Central memory CD8-positive, alpha-beta T cell (primary cell): ENCODE results near the gene LIPC.

Experiments
- ATAC-seq: fragments of 150-1000 bp; cut with Tn5 transposase; replicated peaks from 2 replicates; pipeline ENCODE4 v1.10.0; 2022; ENCODE audit warnings: mild to moderate bottlenecking, moderate FRiP score, moderate number of reproducible peaks; ENCODE audit not compliant: poor library complexity, severe bottlenecking; ENCODE audit errors: extremely low read depth
- DNase-seq, 2 donors: peaks; one replicate each; pipeline ENCODE4 v3.0.0; 2021; ENCODE audit warnings: low spot score in 2 of 2
- H3K27ac Mint-ChIP-seq: one replicate; pipeline ENCODE4 v1.8.0; 2022; ENCODE audit warnings: low read depth, mild to moderate bottlenecking, moderate library complexity, mixed read lengths
- H3K27me3 Mint-ChIP-seq: one replicate; pipeline ENCODE4 v1.8.0; 2022; ENCODE audit warnings: mixed read lengths
- H3K36me3 Mint-ChIP-seq: one replicate; pipeline ENCODE4 v1.8.0; 2022; ENCODE audit warnings: mild to moderate bottlenecking, moderate library complexity, mixed read lengths; ENCODE audit not compliant: insufficient read depth
- H3K4me1 Mint-ChIP-seq: one replicate; pipeline ENCODE4 v1.8.0; 2022; ENCODE audit warnings: mixed read lengths
- H3K4me3 Mint-ChIP-seq: one replicate; pipeline ENCODE4 v1.8.0; 2022; ENCODE audit warnings: mild to moderate bottlenecking, moderate library complexity, mixed read lengths
- H3K9me3 Mint-ChIP-seq: one replicate; pipeline ENCODE4 v1.8.0; 2022; ENCODE audit warnings: mixed read lengths

LIPC gene

GRCh38 chr15:58490086-58490887, 58.5 kb downstream of the LIPC start:
- Mint-ChIP-seq H3K27me3 (no peaks in the 10 kb centered on the region), H3K27ac (no peak overlapping the region), H3K4me1 (peaks cover 25% of the 10 kb centered on the region), H3K4me3 (no peak overlapping the region), H3K36me3 (no peaks in the 10 kb centered on the region), H3K9me3 (no peaks in the 10 kb centered on the region)
- DNase-seq (no peak), ATAC-seq (no peak)

GRCh38 chr15:58490888-58491473, 59.2 kb downstream of the LIPC start:
- no peak overlapping the region for H3K27ac Mint-ChIP-seq
- no peaks in the 10 kb centered on the region for H3K9me3 Mint-ChIP-seq
- peaks cover 23% of the 10 kb centered on the region for H3K4me1 Mint-ChIP-seq
- no peaks in the 10 kb centered on the region for H3K36me3 Mint-ChIP-seq
- no peak for DNase-seq
- no peaks in the 10 kb centered on the region for H3K27me3 Mint-ChIP-seq
- H3K4me3 Mint-ChIP-seq: no peak overlapping the region
- no peak for ATAC-seq

GRCh38 chr15:58491499-58492202, 59.9 kb downstream of the LIPC start:
- Mint-ChIP-seq H3K36me3 (no peaks in the 10 kb centered on the region), H3K4me1 (peaks cover 23% of the 10 kb centered on the region), H3K27me3 (no peaks in the 10 kb centered on the region), H3K27ac (no peak overlapping the region), H3K4me3 (no peak overlapping the region), H3K9me3 (no peaks in the 10 kb centered on the region)
- ATAC-seq (no peak), DNase-seq (no peak)

- Mint-ChIP-seq H3K4me1 (peaks cover 27% of the 10 kb centered on the region), H3K36me3 (no peaks in the 10 kb centered on the region), H3K27me3 (no peaks in the 10 kb centered on the region), H3K4me3 (no peak overlapping the region), H3K9me3 (no peaks in the 10 kb centered on the region), H3K27ac (no peak overlapping the region)
- no peak for DNase-seq
- no peak for ATAC-seq
Measured at GRCh38 chr15:58492661-58493397, 61.0 kb downstream of the LIPC start.

- no peak overlapping the region for H3K4me3 Mint-ChIP-seq
- no peaks in the 10 kb centered on the region for H3K9me3 Mint-ChIP-seq
- no peak overlapping the region for H3K27ac Mint-ChIP-seq
- ATAC-seq: no peak
- no peaks in the 10 kb centered on the region for H3K36me3 Mint-ChIP-seq
- DNase-seq: no peak
- no peaks in the 10 kb centered on the region for H3K27me3 Mint-ChIP-seq
- peaks cover 29% of the 10 kb centered on the region for H3K4me1 Mint-ChIP-seq
Measured at GRCh38 chr15:58494567-58494966, 62.8 kb downstream of the LIPC start.

GRCh38 chr15:58495891-58496408, 64.2 kb downstream of the LIPC start:
- no peak for DNase-seq
- Mint-ChIP-seq H3K27me3 (no peaks in the 10 kb centered on the region), H3K9me3 (no peaks in the 10 kb centered on the region), H3K4me3 (no peak overlapping the region), H3K27ac (no peak overlapping the region), H3K36me3 (no peaks in the 10 kb centered on the region), H3K4me1 (peaks cover 35% of the 10 kb centered on the region)
- ATAC-seq: no peak

- H3K9me3 Mint-ChIP-seq: no peaks in the 10 kb centered on the region
- no peaks in the 10 kb centered on the region for H3K36me3 Mint-ChIP-seq
- H3K27me3 Mint-ChIP-seq: no peaks in the 10 kb centered on the region
- DNase-seq (no peak), ATAC-seq (no peak)
- H3K4me3 Mint-ChIP-seq: no peak overlapping the region
- H3K27ac Mint-ChIP-seq: peak overlapping the region; percentile 47
- H3K4me1 Mint-ChIP-seq: peaks cover 37% of the 10 kb centered on the region
Measured at GRCh38 chr15:58497046-58497785, 65.4 kb downstream of the LIPC start.

GRCh38 chr15:58498821-58499580, 67.2 kb downstream of the LIPC start:
- Mint-ChIP-seq H3K4me3 (no peak overlapping the region), H3K9me3 (no peaks in the 10 kb centered on the region), H3K27ac (no peak overlapping the region), H3K4me1 (peaks cover 31% of the 10 kb centered on the region), H3K27me3 (no peaks in the 10 kb centered on the region), H3K36me3 (no peaks in the 10 kb centered on the region)
- no peak for ATAC-seq
- DNase-seq: no peak

GRCh38 chr15:58501006-58501405, 69.2 kb downstream of the LIPC start:
- Mint-ChIP-seq H3K36me3 (no peaks in the 10 kb centered on the region), H3K27ac (peak overlapping the region; percentile 21), H3K9me3 (no peaks in the 10 kb centered on the region), H3K27me3 (no peaks in the 10 kb centered on the region), H3K4me3 (no peak overlapping the region), H3K4me1 (peaks cover 29% of the 10 kb centered on the region)
- DNase-seq: no peak
- no peak for ATAC-seq

GRCh38 chr15:58501636-58502188, 69.9 kb downstream of the LIPC start:
- Mint-ChIP-seq H3K4me3 (no peak overlapping the region), H3K27me3 (no peaks in the 10 kb centered on the region), H3K27ac (no peak overlapping the region), H3K4me1 (peaks cover 29% of the 10 kb centered on the region), H3K9me3 (no peaks in the 10 kb centered on the region), H3K36me3 (no peaks in the 10 kb centered on the region)
- ATAC-seq: no peak
- no peak for DNase-seq
